HEK293 (cell line): ENCODE results near the gene RABL3.

ENCODE experiments used
- CTCF ChIP-seq: fragments of 450-650 bp; formaldehyde crosslinking; IDR thresholded peaks from 2 replicates; pipeline ENCODE4 v1.5.1; 2016; ENCODE audit warnings: missing biosample characterization, missing genetic modification characterization
- MZF1 ChIP-seq: fragments of 450-650 bp; formaldehyde crosslinking; IDR thresholded peaks from 2 replicates; pipeline ENCODE4 v1.5.1; 2017; ENCODE audit warnings: missing biosample characterization, missing genetic modification characterization, borderline replicate concordance
- SP2 ChIP-seq: fragments of 450-650 bp; formaldehyde crosslinking; IDR thresholded peaks from 2 replicates; pipeline ENCODE4 v1.5.1; 2016; ENCODE audit warnings: missing biosample characterization, missing genetic modification characterization
- TSHZ1 ChIP-seq: fragments of 450-650 bp; formaldehyde crosslinking; IDR thresholded peaks from 2 replicates; pipeline ENCODE4 v1.5.1; 2016; ENCODE audit warnings: missing biosample characterization, missing genetic modification characterization, borderline replicate concordance
- ZNF146 ChIP-seq: fragments of 450-650 bp; formaldehyde crosslinking; IDR thresholded peaks from 2 replicates; pipeline ENCODE4 v1.5.1; 2016; ENCODE audit warnings: missing biosample characterization, missing genetic modification characterization
- TF ChIP-seq, protein P1 (sequence below): fragments of 450-650 bp; formaldehyde crosslinking; IDR thresholded peaks from 2 replicates; pipeline ENCODE4 v1.5.1; 2016; ENCODE audit warnings: missing biosample characterization, missing genetic modification characterization
- TF ChIP-seq, protein P2 (sequence below): fragments of 450-650 bp; formaldehyde crosslinking; IDR thresholded peaks from 2 replicates; pipeline ENCODE4 v1.5.1; 2016; ENCODE audit warnings: missing biosample characterization, missing genetic modification characterization

- TF ChIP-seq TSHZ1 (tag by site-specific recombination) (no peak), CTCF (tag by site-specific recombination) (no peak), MZF1 (no peak), SP2 (tag by site-specific recombination) (no peak), ZNF146 (tag by site-specific recombination) (no peak)
- TF ChIP-seq, protein P1, sequence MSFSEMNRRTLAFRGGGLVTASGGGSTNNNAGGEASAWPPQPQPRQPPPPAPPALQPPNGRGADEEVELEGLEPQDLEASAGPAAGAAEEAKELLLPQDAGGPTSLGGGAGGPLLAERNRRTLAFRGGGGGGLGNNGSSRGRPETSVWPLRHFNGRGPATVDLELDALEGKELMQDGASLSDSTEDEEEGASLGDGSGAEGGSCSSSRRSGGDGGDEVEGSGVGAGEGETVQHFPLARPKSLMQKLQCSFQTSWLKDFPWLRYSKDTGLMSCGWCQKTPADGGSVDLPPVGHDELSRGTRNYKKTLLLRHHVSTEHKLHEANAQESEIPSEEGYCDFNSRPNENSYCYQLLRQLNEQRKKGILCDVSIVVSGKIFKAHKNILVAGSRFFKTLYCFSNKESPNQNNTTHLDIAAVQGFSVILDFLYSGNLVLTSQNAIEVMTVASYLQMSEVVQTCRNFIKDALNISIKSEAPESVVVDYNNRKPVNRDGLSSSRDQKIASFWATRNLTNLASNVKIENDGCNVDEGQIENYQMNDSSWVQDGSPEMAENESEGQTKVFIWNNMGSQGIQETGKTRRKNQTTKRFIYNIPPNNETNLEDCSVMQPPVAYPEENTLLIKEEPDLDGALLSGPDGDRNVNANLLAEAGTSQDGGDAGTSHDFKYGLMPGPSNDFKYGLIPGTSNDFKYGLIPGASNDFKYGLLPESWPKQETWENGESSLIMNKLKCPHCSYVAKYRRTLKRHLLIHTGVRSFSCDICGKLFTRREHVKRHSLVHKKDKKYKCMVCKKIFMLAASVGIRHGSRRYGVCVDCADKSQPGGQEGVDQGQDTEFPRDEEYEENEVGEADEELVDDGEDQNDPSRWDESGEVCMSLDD (tag by site-specific recombination) = no peak
- TF ChIP-seq, protein P2, sequence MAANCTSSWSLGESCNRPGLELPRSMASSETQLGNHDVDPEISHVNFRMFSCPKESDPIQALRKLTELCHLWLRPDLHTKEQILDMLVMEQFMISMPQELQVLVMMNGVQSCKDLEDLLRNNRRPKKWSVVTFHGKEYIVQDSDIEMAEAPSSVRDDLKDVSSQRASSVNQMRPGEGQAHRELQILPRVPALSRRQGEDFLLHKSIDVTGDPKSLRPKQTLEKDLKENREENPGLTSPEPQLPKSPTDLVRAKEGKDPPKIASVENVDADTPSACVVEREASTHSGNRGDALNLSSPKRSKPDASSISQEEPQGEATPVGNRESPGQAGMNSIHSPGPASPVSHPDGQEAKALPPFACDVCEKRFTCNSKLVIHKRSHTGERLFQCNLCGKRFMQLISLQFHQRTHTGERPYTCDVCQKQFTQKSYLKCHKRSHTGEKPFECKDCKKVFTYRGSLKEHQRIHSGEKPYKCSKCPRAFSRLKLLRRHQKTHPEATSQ (tag by site-specific recombination) = no peak
These were observed 21.9 kb upstream of the RABL3 start for GRCh38 chr3:120764206-120764605.
